ENCODE data around the gene NRP1.

Gene NRP1

DNA sequence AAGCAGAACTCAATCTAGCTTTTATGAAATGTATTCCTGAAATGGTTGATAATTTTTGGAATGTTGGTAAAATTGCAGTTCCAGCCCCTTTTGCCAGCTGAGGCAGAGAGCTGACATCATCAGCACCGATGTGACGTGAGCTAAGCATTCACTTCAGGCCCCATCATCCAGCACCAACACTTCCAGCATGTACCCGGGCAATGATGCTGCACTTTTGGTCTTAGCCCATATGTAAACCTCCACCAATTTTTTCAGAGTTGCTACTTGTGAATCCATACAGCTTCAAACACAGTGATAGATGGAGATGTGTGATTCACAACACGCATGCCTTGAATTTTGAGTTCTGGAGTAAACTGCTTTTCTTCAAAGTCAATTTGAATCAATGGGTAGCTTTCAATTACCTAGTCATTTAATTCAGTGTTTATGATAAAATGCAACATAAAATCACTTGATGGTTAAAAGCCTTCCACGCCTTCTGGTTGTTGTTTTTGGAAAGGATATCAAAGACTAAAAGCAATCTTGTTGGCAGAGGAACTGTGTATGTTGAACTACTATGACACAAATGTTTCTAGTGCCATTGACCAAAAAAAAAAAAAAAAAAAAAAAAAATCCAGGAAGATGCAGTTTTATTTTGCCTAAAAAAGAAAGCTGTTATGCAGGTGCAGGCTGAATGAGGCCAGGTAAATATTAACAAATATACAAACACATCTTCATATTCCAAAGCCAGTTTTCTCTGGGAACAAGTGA is 73.9 kb downstream of the NRP1 start:
- no peak for DNase-seq (ENCODE audit: low spot score)

DNA sequence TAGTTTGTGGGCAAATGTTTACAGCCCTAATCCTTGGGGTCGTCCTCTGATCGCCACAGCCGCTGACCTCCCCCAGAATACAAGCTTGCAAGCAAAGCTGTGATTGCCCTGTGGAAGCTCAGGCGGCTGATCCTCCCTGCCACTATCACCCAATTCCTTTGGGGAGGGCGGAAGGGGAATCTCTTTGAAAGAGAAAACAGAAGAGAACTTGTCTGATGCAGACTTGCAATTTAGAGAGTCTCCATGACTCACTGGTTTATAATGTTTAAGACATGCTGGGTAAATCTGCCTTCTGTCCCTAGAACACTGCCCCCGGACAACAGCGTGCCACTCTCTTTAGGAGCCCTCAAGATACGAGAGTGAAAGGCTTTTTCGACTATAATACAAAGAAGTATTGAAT is 75.5 kb downstream of the NRP1 start:
- no peak for DNase-seq (ENCODE audit: low spot score)

DNA sequence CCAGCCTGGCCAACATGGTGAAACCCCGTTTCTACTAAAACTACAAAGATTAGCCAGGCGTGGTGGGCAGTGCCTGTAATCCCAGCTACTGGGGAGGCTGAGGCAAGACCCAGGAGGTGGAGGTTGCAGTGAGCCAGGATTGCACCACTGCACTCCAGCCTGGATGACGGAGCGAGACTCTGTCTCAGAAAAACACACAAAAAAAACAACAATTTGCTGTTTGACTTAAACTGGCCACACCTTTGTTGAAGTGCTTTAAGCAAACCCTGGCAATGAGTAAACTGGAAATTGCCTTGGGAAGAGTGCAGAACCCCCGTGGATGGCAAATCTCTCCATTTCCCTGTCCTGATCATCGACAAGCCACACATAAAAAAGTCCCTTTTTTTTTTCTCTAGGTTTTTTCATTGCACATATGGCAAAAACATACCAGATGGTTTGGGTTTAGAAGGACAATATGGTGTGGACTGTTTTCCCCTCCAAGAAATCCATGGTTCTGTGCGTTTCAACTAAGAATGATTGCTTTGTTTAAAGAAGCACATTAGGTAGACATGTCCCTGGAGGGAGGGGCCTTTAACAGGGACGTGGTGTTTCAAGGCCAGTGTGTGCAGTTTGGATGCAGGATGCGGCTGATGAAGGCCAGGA is 76.9 kb downstream of the NRP1 start:
- DNase-seq (ENCODE audit: low spot score) = no peak

DNA sequence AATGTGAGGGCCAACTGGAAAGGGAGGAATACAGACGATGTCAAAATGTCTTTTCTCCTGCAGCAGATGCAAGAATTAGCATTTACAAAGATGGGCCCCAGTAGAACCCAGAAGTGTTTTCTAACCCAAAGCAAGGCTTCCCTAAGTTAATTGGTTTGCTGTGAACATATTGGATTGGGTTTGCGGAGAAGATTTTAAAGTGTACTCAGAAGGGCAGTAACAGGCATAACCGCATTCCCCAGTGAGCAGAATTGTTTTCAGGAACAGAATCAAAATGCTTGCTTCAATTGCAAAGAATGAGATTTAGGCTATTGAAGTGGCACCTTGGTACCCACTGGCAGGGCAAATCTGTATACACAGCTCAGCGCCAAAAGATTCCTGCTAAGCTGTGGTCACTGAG is 78.0 kb downstream of the NRP1 start:
- DNase-seq (ENCODE audit: low spot score) = no peak

DNA sequence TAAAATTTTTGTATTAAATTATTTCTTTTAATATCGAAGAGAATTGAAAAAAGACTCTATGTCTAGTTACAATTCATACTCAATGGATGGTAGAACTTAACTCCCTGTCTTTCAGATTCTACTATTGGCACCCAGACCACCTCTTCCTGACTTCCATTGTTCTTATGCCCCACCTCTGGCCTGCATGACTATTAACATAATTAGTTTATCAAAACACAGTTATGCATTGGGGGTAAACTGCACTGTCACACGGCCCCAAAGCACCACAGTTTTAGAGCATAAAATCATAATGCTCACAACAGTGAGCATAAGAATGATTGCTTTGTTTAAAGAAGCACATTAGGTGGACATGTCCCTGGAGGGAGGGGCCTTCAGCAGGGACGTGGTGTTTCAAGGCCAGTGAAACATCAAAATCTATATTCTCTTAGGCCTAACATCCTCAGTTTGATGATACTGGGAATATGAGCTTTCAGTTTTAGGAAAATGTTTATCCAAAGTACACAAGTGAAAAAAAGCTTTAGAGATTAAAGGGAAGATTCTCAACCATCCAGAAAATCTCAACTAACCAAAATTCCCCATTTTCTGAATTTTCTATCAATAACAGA is 79.8 kb downstream of the NRP1 start:
- no peak for DNase-seq (ENCODE audit: low spot score)

DNA sequence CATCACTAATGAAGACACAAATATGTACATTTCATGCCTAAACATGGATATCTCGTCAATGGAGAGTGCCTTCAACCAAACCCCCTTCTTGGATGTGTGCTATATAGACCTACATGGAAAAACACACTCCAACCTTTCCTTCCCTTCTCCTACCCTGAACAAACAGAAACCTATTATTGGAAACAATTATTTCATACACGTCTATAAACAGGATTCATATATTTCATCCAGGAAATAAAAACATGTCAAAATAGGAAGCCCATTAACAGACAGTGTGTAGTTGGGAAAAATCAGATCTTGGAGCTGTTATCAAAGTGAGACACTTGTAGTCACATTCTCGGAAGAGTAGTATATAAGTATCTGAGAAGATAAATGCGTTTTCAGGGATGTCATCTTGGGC is 81.1 kb downstream of the NRP1 start:
- no peak for DNase-seq (ENCODE audit: low spot score)

DNA sequence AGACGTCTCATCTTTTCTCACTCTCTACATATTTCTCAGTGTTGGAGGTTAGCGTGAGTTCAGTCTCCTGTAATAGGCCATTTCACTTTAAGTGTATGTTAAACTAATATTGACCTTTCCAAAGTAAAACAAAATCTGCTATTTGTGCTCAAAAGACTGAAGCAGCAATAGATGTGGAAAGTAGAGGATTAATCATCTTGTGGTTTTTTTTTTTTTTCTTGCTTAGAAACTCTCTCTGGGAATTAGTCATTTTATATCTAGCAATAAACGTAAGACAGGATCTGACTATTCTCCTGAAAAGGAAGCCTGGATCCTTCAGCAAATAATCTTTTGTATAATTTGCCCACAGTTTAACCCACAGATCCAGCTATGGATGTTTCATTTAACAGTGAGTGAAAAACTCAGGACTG is 81.7 kb downstream of the NRP1 start:
- no peak for DNase-seq (ENCODE audit: low spot score)

DNA sequence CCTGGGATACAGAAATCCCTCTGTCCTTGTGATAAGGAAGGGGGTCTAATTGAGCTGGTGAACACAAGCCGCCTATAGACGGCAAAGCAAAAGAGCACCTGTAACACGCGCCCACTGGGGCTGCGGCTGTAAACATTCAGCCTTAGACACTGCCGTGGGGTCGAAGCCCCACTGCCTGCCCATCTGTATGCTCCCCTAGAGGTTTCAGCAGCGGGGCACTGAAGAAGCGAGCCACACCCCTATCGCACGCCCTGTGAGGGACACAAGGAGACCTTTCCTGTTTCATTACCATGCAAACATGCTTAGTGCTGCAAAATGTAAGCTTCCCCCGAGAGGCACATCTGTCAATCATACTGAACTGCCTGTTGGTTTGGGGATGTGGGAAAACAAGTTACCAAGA is 82.1 kb downstream of the NRP1 start:
- DNase-seq (ENCODE audit: low spot score) = no peak

DNA sequence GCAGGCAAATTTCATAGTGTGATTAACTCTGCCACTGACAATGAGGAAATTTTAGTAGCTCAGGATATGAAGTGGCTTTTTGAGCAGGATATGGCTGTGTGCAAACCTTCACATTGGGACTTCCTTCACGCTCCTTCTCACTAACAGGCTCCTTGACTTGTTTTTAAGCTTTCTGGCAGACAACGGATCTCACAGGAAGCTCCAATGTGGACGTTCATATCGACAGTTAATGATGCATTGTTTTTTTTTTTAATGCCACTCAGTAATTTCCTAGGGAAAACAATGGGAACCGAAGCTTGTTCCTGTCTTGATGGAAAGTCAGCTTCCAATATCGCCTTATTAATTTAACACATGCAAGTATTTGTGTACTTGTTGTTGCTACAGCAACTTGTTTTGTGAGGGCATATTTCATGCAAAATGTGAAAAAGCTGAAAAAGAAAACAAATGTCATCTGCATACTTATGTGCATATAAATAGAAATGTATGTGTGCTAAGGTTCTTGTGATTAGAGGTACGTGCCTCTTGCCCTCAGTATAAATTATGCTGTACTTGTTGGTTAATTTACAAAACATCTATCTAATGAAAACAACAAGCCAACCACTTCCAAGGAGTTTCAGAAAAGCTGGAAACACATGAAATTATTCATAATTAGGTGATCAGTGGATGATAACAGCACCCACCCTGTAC is 84.7 kb downstream of the NRP1 start:
- no peak for DNase-seq (ENCODE audit: low spot score)

DNA sequence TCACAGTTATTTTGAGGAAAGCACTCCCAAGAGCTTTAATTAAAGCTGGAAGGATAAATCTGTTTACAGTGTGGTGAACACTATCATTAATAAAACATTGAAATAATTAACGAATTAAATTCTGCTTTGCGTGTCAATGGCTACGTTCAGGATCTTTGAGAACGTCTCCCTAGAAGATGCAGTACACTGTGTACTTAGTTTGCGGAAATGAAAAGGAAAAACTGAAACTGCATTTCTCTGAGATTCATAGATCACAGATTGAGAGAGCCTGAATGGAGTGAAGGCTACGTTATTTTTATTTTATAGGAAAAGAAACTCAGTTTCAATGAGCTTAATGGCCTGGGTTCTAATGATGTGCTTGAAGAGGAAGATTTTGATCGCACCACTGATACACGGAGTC is 85.3 kb downstream of the NRP1 start:
- DNase-seq (ENCODE audit: low spot score) = no peak

DNA sequence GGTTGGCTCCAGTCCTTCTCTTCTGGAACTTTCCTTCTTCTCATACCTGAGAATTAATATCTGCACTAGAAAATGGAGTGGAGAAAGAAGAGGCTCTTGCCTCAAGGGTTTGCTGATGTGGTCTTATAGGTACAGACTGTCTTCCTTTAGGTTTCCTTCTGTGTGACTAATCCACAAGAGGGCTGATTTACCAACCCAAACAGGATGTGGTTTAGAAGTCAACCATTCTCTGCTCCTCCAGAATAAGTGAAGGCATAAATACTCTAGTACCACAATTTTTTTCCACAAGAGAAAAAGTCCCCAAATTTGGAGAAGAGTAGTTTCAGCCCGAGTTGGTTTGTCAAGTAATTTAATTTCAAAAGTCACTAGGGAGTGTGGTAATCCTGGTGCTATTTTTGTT is 85.8 kb downstream of the NRP1 start:
- no peak for DNase-seq (ENCODE audit: low spot score)

DNA sequence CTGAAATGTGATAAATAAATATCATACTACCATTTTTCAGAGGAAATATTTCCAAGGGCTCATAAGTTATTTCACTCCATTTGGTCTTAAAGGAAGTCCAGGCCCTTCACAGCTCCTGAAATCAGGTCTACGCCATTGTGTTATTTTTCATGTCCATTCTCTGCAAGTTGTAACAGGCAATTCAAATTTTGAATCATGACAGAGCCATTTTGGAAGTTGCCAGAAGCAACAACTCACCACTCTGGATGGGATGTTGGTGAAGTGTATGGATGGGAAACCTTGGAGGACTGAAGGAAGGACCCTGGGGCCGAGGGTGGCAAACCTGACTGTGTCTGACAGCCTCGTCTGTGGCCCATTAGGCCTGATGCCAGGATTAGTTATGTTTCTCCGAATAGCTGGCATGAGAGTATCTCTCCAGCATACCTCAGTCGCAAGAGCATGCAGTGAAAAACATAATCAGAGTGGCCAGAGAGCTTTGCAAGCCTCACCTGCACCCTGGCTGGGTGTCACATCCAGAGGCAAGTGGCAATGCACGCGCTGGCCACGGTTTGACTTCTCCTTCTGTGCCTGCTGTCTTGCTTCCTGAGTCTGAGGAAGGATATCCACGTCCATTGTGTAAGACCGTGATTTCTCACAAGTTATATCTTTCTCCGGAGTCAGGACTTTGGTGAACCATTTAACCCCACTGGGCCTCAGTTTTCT is 87.1 kb downstream of the NRP1 start:
- no peak for DNase-seq (ENCODE audit: low spot score)

DNA sequence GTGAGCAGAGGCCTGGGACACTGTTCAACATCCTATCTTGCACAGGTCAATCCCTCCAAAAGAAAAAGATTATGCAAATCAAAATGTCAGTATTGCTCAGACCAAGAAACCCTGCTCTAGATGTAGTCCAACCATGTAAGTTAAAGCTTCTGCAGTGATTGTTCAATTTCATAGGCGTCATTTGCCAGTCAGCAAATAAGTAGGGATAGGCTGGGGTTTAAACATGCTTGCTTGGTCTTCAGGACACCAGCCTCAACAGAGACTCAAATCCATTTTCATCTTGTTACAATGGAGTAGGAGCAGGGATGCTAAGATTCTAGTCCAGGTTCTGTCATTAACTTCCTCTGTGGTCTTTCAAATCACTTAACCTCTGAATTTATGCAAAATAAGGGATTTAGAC is 89.1 kb downstream of the NRP1 start:
- no peak for DNase-seq (ENCODE audit: low spot score)

DNA sequence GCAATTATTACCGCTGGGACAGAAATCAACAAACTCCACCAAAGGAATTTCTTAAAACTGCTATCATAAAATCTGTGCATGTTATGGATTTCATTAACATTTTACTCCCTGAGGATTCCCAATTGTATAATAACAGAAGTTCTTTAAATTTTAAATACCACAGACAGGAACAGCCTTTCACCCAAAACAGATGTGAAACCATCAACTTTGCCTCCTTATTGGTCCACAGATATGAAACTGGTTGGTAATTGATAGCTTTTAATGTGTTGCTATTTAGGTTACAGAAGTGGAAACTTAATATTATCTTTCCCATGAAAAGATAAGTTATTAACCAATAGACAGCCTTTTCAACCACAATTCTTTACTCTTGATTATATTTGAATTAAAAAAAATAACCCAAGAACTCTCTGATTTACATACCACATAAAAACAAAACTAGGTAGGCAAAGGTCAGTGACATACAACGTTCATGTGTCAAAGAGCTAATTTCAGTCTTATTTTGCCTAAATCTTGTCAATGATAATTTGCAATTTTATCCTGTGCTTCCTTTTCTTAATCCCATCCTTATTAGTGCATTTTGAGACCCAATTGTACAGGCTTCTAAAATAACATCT is 90.0 kb downstream of the NRP1 start:
- no peak for DNase-seq (ENCODE audit: low spot score)

DNA sequence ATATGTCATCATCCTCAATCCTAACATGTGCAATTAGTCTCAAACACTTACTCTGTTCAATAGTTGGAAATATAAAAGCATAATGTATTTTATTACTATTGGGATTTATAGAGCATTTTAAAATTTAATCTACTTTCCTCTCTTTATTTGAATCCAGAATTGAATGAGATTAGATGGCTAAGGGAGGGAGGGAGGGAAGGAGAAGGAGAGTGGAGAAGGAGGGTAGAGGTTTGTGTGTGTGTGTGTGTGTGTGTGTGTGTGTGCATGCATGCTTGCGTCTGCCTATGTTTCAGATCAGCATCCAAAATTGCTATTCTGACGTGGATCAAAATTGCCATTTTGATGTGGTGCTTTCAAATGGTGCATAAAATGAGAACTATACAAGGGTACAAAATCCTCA is 90.8 kb downstream of the NRP1 start:
- no peak for DNase-seq (ENCODE audit: low spot score)

DNA sequence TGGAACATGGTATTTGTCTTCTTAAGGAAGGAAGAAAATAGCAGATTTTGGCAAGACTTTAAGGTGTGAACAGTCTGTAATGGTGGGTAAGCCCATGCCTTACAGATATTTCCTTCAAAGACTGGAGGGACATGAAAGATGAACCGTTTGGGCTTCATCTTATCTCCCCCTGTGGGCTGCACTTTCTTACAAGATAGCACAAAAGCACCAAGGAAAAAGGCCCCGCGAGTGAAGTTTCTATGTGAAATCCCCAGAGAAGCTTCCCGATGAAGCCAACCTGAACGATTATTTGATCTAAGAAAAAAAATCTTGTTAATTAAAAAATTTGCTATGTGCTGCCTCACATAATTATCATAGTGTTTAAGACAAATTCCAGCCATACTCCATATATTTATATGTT is 91.5 kb downstream of the NRP1 start:
- no peak for DNase-seq (ENCODE audit: low spot score)

DNA sequence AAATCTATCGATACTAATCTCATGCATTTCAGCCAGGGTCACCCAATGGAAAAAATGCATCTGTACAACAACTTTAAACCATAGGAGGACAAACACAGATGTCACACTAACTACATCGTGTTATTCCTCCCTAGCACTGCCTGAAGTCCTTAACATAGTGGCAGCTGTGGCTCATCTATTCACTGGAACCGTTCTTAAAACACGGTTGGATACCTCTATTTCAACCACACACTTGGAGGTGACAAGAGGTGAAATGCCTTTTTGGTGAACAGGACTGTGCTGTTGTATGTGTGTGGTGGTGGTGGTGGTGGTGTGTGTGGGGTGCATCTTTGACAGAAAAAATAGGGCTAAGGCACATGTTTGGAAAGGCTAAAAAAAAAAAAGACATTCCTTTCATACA is 93.1 kb downstream of the NRP1 start:
- DNase-seq (ENCODE audit: low spot score) = no peak

DNA sequence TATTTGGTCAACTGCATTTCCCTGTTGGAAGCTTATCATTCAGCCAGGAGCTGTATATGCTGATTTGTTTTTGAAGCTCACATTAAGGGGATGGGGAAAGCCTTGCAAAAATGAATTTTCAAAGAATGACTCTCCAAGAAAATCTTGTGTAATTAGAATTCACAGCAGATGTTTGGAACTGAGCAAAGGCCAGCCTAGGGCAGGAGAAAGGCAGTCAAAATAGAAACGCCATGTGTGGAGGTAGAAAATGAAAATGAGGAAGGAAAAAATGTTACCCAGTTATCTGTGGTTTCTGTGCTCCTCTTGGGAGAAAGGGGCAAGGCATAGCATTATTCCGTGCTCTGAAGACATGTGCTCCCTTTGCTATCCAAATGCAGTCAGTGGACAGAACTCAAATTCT is 93.5 kb downstream of the NRP1 start:
- no peak for DNase-seq (ENCODE audit: low spot score)

DNA sequence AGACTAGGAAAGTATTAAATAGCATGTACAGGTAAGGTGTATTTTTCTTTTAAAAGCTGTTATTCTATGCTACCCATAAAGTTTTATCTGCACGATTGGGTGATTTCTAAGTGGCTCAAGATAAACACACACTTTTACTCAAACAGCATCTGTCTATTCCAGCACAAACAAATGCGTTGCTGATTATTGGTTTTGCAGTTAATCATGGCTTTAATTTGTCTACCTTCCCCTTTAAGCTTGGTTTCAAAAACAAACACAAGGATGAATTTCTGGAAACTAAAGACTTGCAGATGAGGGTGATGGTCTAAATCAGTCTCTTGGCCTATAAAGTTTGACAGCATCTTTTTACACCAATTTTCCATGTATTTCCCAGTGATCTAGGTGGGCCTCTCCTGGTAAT is 94.2 kb downstream of the NRP1 start:
- no peak for DNase-seq (ENCODE audit: low spot score)

DNA sequence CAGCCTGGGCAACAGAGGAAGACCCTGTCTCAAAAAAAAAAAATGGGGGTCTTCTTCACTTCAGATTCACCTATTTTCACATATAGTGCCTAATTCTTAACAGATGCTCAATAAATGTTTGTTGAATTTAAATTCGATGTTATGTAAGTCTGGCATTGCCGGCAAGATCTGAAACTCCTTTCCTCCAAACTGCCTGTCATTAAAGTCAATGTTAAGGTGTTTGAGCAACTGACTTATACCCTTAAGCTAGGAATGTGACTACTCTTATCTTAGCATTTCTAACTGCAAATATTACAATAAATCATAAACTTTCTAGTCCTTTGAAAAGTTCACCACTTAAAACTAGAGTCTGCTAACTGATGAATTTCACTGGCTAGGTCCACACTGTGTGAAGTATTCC is 95.2 kb downstream of the NRP1 start:
- DNase-seq (ENCODE audit: low spot score) = no peak

DNA sequence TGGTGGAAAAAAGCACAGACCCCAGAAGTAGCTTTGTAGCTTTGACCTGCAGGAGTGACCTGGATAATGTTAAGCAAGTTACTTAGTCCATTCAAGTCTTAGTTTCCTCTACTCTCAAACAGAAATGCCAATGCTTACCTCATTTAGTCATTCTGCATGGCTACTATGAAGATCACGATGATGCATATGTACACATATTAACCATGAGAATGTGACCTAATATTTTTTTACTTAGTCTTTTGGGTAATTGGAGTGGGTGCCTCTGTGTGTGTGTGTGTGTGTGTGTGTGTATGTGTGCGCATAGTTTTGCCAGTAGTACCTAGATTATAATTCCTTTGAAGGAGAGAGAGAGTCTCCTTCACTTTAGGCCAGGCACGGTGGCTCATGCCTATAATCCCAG is 95.8 kb downstream of the NRP1 start:
- DNase-seq (ENCODE audit: low spot score) = no peak

Measured in NAMALWA (cell line).